Measurements from ENCODE around the gene HOXC11.
A peak's percentile ranks its signal among the peaks of the same experiment; 100 is the strongest.

HOXC11 gene

GRCh38 chr12:53994264-53995001 is 21.5 kb downstream of the HOXC11 start:
- H3K36me3 ChIP-seq (ENCODE audit: insufficient read depth, low read length) = no peaks in the 10 kb centered on the region
- H3K27ac ChIP-seq (ENCODE audit: low read depth, low read length) = no peak overlapping the region
- peaks cover 72 to 96% of the 10 kb centered on the region in 2 donors for H3K27me3 ChIP-seq (ENCODE audit: control insufficient read depth in 1 of 2, insufficient read depth in 2 of 2, low read length in 2 of 2)
- peak overlapping the region in 1 of 2 donors; percentile 53 for H3K4me3 ChIP-seq (ENCODE audit: low read depth in 1 of 2, low read length in 2 of 2)
- H3K9me3 ChIP-seq (ENCODE audit: low read length) = no peaks in the 10 kb centered on the region
- peaks cover 11% of the 10 kb centered on the region for H3K4me1 ChIP-seq (ENCODE audit: insufficient read depth, low read length)
- H3K9ac ChIP-seq (ENCODE audit: low read length) = no peak overlapping the region

GRCh38 chr12:53995002-53995377 is 22.1 kb downstream of the HOXC11 start:
- Histone ChIP-seq H3K36me3 (ENCODE audit: insufficient read depth, low read length) (no peaks in the 10 kb centered on the region), H3K9me3 (ENCODE audit: low read length) (no peaks in the 10 kb centered on the region), H3K4me3 (ENCODE audit: low read depth in 1 of 2, low read length in 2 of 2) (peak overlapping the region in 1 of 2 donors; percentile 53), H3K27me3 (ENCODE audit: control insufficient read depth in 1 of 2, insufficient read depth in 2 of 2, low read length in 2 of 2) (peaks cover 66 to 96% of the 10 kb centered on the region in 2 donors), H3K9ac (ENCODE audit: low read length) (no peak overlapping the region), H3K27ac (ENCODE audit: low read depth, low read length) (no peak overlapping the region), H3K4me1 (ENCODE audit: insufficient read depth, low read length) (peaks cover 14% of the 10 kb centered on the region)

- no peak overlapping the region for H3K27ac ChIP-seq (ENCODE audit: low read depth, low read length)
- no peak overlapping the region for H3K9ac ChIP-seq (ENCODE audit: low read length)
- H3K36me3 ChIP-seq (ENCODE audit: insufficient read depth, low read length) = no peaks in the 10 kb centered on the region
- H3K9me3 ChIP-seq (ENCODE audit: low read length) = no peaks in the 10 kb centered on the region
- peaks cover 15% of the 10 kb centered on the region for H3K4me1 ChIP-seq (ENCODE audit: insufficient read depth, low read length)
- H3K27me3 ChIP-seq (ENCODE audit: control insufficient read depth in 1 of 2, insufficient read depth in 2 of 2, low read length in 2 of 2) = peaks cover 62 to 96% of the 10 kb centered on the region in 2 donors
- H3K4me3 ChIP-seq (ENCODE audit: low read depth in 1 of 2, low read length in 2 of 2) = peak overlapping the region; percentile 29 to 53
Observed at GRCh38 chr12:53995378-53996239, 22.7 kb downstream of the HOXC11 start.

GRCh38 chr12:53996240-53997203 is 23.6 kb downstream of the HOXC11 start:
- no peak overlapping the region for H3K9ac ChIP-seq (ENCODE audit: low read length)
- H3K9me3 ChIP-seq (ENCODE audit: low read length) = no peaks in the 10 kb centered on the region
- H3K4me3 ChIP-seq (ENCODE audit: low read depth in 1 of 2, low read length in 2 of 2) = peak overlapping the region in 1 of 2 donors; percentile 53
- no peaks in the 10 kb centered on the region for H3K36me3 ChIP-seq (ENCODE audit: insufficient read depth, low read length)
- peaks cover 62 to 96% of the 10 kb centered on the region in 2 donors for H3K27me3 ChIP-seq (ENCODE audit: control insufficient read depth in 1 of 2, insufficient read depth in 2 of 2, low read length in 2 of 2)
- H3K27ac ChIP-seq (ENCODE audit: low read depth, low read length) = no peak overlapping the region
- H3K4me1 ChIP-seq (ENCODE audit: insufficient read depth, low read length) = peaks cover 15% of the 10 kb centered on the region

- Histone ChIP-seq H3K27me3 (ENCODE audit: control insufficient read depth in 1 of 2, insufficient read depth in 2 of 2, low read length in 2 of 2) (peaks cover 60 to 96% of the 10 kb centered on the region in 2 donors), H3K9me3 (ENCODE audit: low read length) (no peaks in the 10 kb centered on the region), H3K4me1 (ENCODE audit: insufficient read depth, low read length) (peaks cover 15% of the 10 kb centered on the region), H3K27ac (ENCODE audit: low read depth, low read length) (no peak overlapping the region), H3K9ac (ENCODE audit: low read length) (no peak overlapping the region), H3K36me3 (ENCODE audit: insufficient read depth, low read length) (no peaks in the 10 kb centered on the region), H3K4me3 (ENCODE audit: low read depth in 1 of 2, low read length in 2 of 2) (no peak overlapping the region)
Observed at GRCh38 chr12:53997204-53998109, 24.5 kb downstream of the HOXC11 start.

- Histone ChIP-seq H3K4me3 (ENCODE audit: low read depth in 1 of 2, low read length in 2 of 2) (no peak overlapping the region), H3K27me3 (ENCODE audit: control insufficient read depth in 1 of 2, insufficient read depth in 2 of 2, low read length in 2 of 2) (peaks cover 56 to 95% of the 10 kb centered on the region in 2 donors), H3K4me1 (ENCODE audit: insufficient read depth, low read length) (peaks cover 15% of the 10 kb centered on the region), H3K9me3 (ENCODE audit: low read length) (no peaks in the 10 kb centered on the region), H3K36me3 (ENCODE audit: insufficient read depth, low read length) (no peaks in the 10 kb centered on the region), H3K27ac (ENCODE audit: low read depth, low read length) (no peak overlapping the region), H3K9ac (ENCODE audit: low read length) (no peak overlapping the region)
Observed at GRCh38 chr12:53998110-53998899, 25.4 kb downstream of the HOXC11 start.

GRCh38 chr12:53998900-53999236 is 25.9 kb downstream of the HOXC11 start:
- Histone ChIP-seq H3K27me3 (ENCODE audit: control insufficient read depth in 1 of 2, insufficient read depth in 2 of 2, low read length in 2 of 2) (peaks cover 50 to 94% of the 10 kb centered on the region in 2 donors), H3K36me3 (ENCODE audit: insufficient read depth, low read length) (no peaks in the 10 kb centered on the region), H3K9ac (ENCODE audit: low read length) (no peak overlapping the region), H3K9me3 (ENCODE audit: low read length) (no peaks in the 10 kb centered on the region), H3K4me1 (ENCODE audit: insufficient read depth, low read length) (peaks cover 15% of the 10 kb centered on the region), H3K27ac (ENCODE audit: low read depth, low read length) (no peak overlapping the region), H3K4me3 (ENCODE audit: low read depth in 1 of 2, low read length in 2 of 2) (no peak overlapping the region)

GRCh38 chr12:53999559-54000115 is 26.7 kb downstream of the HOXC11 start:
- Histone ChIP-seq H3K27me3 (ENCODE audit: control insufficient read depth in 1 of 2, insufficient read depth in 2 of 2, low read length in 2 of 2) (peaks cover 48 to 94% of the 10 kb centered on the region in 2 donors), H3K4me1 (ENCODE audit: insufficient read depth, low read length) (peaks cover 15% of the 10 kb centered on the region)

GRCh38 chr12:54000116-54001114 is 27.5 kb downstream of the HOXC11 start, which contains the start of gene HOXC9:
TSS of gene HOXC9 (plus strand) at chr12:54000161. CDS start at chr12:54000189, 28 bp downstream.
- no peak within 1 kb of the TSS for H3K9ac ChIP-seq (ENCODE audit: low read length)
- H3K36me3 ChIP-seq (ENCODE audit: insufficient read depth, low read length) = no peaks in the 10 kb centered on the region
- no peaks in the 10 kb centered on the region for H3K9me3 ChIP-seq (ENCODE audit: low read length)
- peaks cover 15% of the 10 kb centered on the region for H3K4me1 ChIP-seq (ENCODE audit: insufficient read depth, low read length)
- H3K27ac ChIP-seq (ENCODE audit: low read depth, low read length) = peak within 1 kb of the TSS; percentile 4
- peak within 1 kb of the TSS; percentile 45 to 56 for H3K4me3 ChIP-seq (ENCODE audit: low read depth in 1 of 2, low read length in 2 of 2)
- H3K27me3 ChIP-seq (ENCODE audit: control insufficient read depth in 1 of 2, insufficient read depth in 2 of 2, low read length in 2 of 2) = peaks cover 50 to 95% of the 10 kb centered on the region in 2 donors

More at GRCh38 chr12:53999559-54000115, 26.7 kb downstream of the HOXC11 start:
- no peak overlapping the region for H3K9ac ChIP-seq (ENCODE audit: low read length)
- peak overlapping the region; percentile 45 to 56 for H3K4me3 ChIP-seq (ENCODE audit: low read depth in 1 of 2, low read length in 2 of 2)
- H3K9me3 ChIP-seq (ENCODE audit: low read length) = no peaks in the 10 kb centered on the region
- no peak overlapping the region for H3K27ac ChIP-seq (ENCODE audit: low read depth, low read length)
- no peaks in the 10 kb centered on the region for H3K36me3 ChIP-seq (ENCODE audit: insufficient read depth, low read length)
